Natural killer cell (primary cell): ENCODE data around the gene FAF1. TPM values are rescaled to one million over a fixed set of nuclear protein-coding genes. Genes with fewer than 3 reads are reported as not detected.
"Not testable (repeated sequence)": the region's sequence is repeated elsewhere in the genome, so short reads cannot be mapped to it uniquely, and the experiment has no call there.

Experiments used
- ATAC-seq, 3 donors: fragments of 150-1000 bp in 2 of 3; fragments of 200-7000 bp in 1 of 3; cut with Tn5 transposase; 1 replicate in 1 of 3; 2 replicates in 2 of 3; pipeline ENCODE4 v1.10.0; 2021; ENCODE audit warnings: mild to moderate bottlenecking in 2 of 3, moderate library complexity in 2 of 3
- DNase-seq, 2 donors: peaks; one replicate each; pipeline versions ENCODE4 v3.0.0 to v3.0.0-alpha.2; 2013 to 2021; ENCODE audit warnings: mixed read lengths in 1 of 2
- H3K27ac ChIP-seq: one replicate; pipeline ENCODE4 v1.5.1; 2013; ENCODE audit warnings: mild to moderate bottlenecking, low read length
- H3K27me3 ChIP-seq: one replicate; pipeline ENCODE4 v1.6.1; 2013; ENCODE audit warnings: low read length; ENCODE audit not compliant: control insufficient read depth, insufficient read depth
- H3K36me3 ChIP-seq: one replicate; pipeline ENCODE4 v1.6.1; 2013; ENCODE audit warnings: low read length; ENCODE audit not compliant: control insufficient read depth, insufficient read depth
- H3K4me1 ChIP-seq: one replicate; pipeline ENCODE4 v1.6.1; 2013; ENCODE audit warnings: low read length; ENCODE audit not compliant: control insufficient read depth, insufficient read depth
- H3K4me3 ChIP-seq: one replicate; pipeline ENCODE4 v1.5.1; 2013; ENCODE audit warnings: low read length
- H3K9me3 ChIP-seq: one replicate; pipeline ENCODE4 v1.6.1; 2013; ENCODE audit warnings: low read length; ENCODE audit not compliant: control insufficient read depth, insufficient read depth
- H3K27ac Mint-ChIP-seq, 2 donors: one replicate each; pipeline ENCODE4 v1.8.0; 2022; ENCODE audit warnings: mild to moderate bottlenecking in 2 of 2, mixed read lengths in 2 of 2, moderate library complexity in 1 of 2
- H3K27me3 Mint-ChIP-seq, 2 donors: one replicate each; pipeline ENCODE4 v1.8.0; 2022; ENCODE audit warnings: low read depth in 2 of 2, mixed read lengths in 2 of 2
- H3K36me3 Mint-ChIP-seq: one replicate; pipeline ENCODE4 v1.8.0; 2022; ENCODE audit warnings: mixed read lengths
- H3K4me1 Mint-ChIP-seq, 2 donors: one replicate each; pipeline ENCODE4 v1.8.0; 2022; ENCODE audit warnings: mixed read lengths in 2 of 2
- H3K4me3 Mint-ChIP-seq: one replicate; pipeline ENCODE4 v1.8.0; 2022; ENCODE audit warnings: mild to moderate bottlenecking, moderate library complexity, mixed read lengths
- H3K9me3 Mint-ChIP-seq, 2 donors: one replicate each; pipeline ENCODE4 v1.8.0; 2022; ENCODE audit warnings: mixed read lengths in 2 of 2
- CTCF ChIP-seq: fragments of 200-600 bp; IDR thresholded peaks from one replicate; pipeline ENCODE4 v1.8.0; 2022; ENCODE audit warnings: antibody characterized with exemption
- WGBS: methylation state at CpG from one replicate; pipeline ENCODE4 v1.1.7; 2013; ENCODE audit warnings: missing lambda C conversion rate; ENCODE audit not compliant: insufficient coverage; 5-methylcytosine and 5-hydroxymethylcytosine counted together
- intact Hi-C: fragments of 100-400 bp; cut with micrococcal nuclease; formaldehyde crosslinking; loops from one replicate; pipeline ENCODE4 v1.14.2; 2022
- total RNA-seq, 4 donors: library from RNA; stranded (reverse); fragments of 120-200 nt in 1 of 4; gene quantifications; one replicate each; pipeline versions ENCODE4 v1.2.3 to v1.2.4, GENCODE V29; 2013 to 2022

FAF1 gene
- total RNA-seq, 3 donors from 2014 or later (not counting 1 experiment from before 2014, with no cell fraction given), result 56.8 to 59.7 (median 57.2) TPM

- H3K36me3 ChIP-seq, result peaks cover 6% of the 10 kb centered on the region
- intact Hi-C loops, result no loop called here
- no peak overlapping the region for H3K4me3 ChIP-seq
Observed at GRCh38 chr1:50529510-50529909, 430.6 kb downstream of the FAF1 start.

GRCh38 chr1:50527987-50528320, 432.1 kb downstream of the FAF1 start:
- WGBS, result 100% methylated on average over 1 of the region's 3 CpGs
- H3K4me3 ChIP-seq, H3K9me3 ChIP-seq, H3K36me3 ChIP-seq, H3K4me1 Mint-ChIP-seq, DNase-seq, H3K27me3 Mint-ChIP-seq, H3K27me3 ChIP-seq, H3K4me1 ChIP-seq, intact Hi-C loops, H3K9me3 Mint-ChIP-seq, ATAC-seq, H3K27ac Mint-ChIP-seq, H3K27ac ChIP-seq, H3K4me3 Mint-ChIP-seq: not testable (repeated sequence)
- peaks cover 22% of the 10 kb centered on the region for H3K36me3 Mint-ChIP-seq

More at GRCh38 chr1:50529510-50529909, 430.6 kb downstream of the FAF1 start:
- H3K36me3 Mint-ChIP-seq, result peaks cover 13% of the 10 kb centered on the region
- TF ChIP-seq CTCF, result no peak
- Histone ChIP-seq H3K9me3 (no peaks in the 10 kb centered on the region), H3K4me1 (no peaks in the 10 kb centered on the region), H3K27me3 (no peaks in the 10 kb centered on the region), H3K27ac (no peak overlapping the region)
- H3K27ac Mint-ChIP-seq, result no peak overlapping the region
- ATAC-seq (no peak), DNase-seq (no peak)
- no peaks in the 10 kb centered on the region for H3K4me1 Mint-ChIP-seq
- no peaks in the 10 kb centered on the region for H3K27me3 Mint-ChIP-seq
- H3K9me3 Mint-ChIP-seq, result no peaks in the 10 kb centered on the region
- H3K4me3 Mint-ChIP-seq, result no peak overlapping the region

GRCh38 chr1:50527249-50527986, 432.6 kb downstream of the FAF1 start:
- Mint-ChIP-seq H3K4me1 (no peaks in the 10 kb centered on the region), H3K36me3 (peaks cover 22% of the 10 kb centered on the region), H3K27me3 (no peaks in the 10 kb centered on the region), H3K9me3 (no peaks in the 10 kb centered on the region), H3K4me3 (no peak overlapping the region), H3K27ac (no peak overlapping the region)
- intact Hi-C loops, result no loop called here
- no peak overlapping the region for H3K27ac ChIP-seq
- H3K27me3 ChIP-seq, result no peaks in the 10 kb centered on the region
- 100% methylated on average over 1 of the region's 3 CpGs for WGBS
- H3K36me3 ChIP-seq, result peaks cover 6% of the 10 kb centered on the region
- no peaks in the 10 kb centered on the region for H3K4me1 ChIP-seq
- TF ChIP-seq CTCF, result no peak
- ATAC-seq, result no peak
- H3K4me3 ChIP-seq, result no peak overlapping the region
- no peak for DNase-seq
- H3K9me3 ChIP-seq, result no peaks in the 10 kb centered on the region

GRCh38 chr1:50526431-50526830, 433.6 kb downstream of the FAF1 start:
- no peak for DNase-seq

More at GRCh38 chr1:50526431-50526830, 433.6 kb downstream of the FAF1 start:
- Histone ChIP-seq H3K4me1 (no peaks in the 10 kb centered on the region), H3K4me3 (no peak overlapping the region), H3K9me3 (no peaks in the 10 kb centered on the region), H3K27ac (no peak overlapping the region), H3K36me3 (peaks cover 6% of the 10 kb centered on the region), H3K27me3 (no peaks in the 10 kb centered on the region)
- no peaks in the 10 kb centered on the region for H3K27me3 Mint-ChIP-seq
- 100% methylated on average over 1 of the region's 1 CpG for WGBS
- H3K4me1 Mint-ChIP-seq, result no peaks in the 10 kb centered on the region
- no peaks in the 10 kb centered on the region for H3K9me3 Mint-ChIP-seq
- H3K27ac Mint-ChIP-seq, result no peak overlapping the region
- H3K4me3 Mint-ChIP-seq, result no peak overlapping the region
- H3K36me3 Mint-ChIP-seq, result peaks cover 22% of the 10 kb centered on the region
- ATAC-seq, result no peak
- intact Hi-C loops, result no loop called here
- TF ChIP-seq CTCF, result no peak
